ENCODE measurements around the gene CFAP100.

Gene CFAP100

GRCh38 chr3:126484662-126485061 is 90.0 kb downstream of the CFAP100 start:
- DNase-seq (ENCODE audit: low read depth): no peak
- TF ChIP-seq, protein P1, sequence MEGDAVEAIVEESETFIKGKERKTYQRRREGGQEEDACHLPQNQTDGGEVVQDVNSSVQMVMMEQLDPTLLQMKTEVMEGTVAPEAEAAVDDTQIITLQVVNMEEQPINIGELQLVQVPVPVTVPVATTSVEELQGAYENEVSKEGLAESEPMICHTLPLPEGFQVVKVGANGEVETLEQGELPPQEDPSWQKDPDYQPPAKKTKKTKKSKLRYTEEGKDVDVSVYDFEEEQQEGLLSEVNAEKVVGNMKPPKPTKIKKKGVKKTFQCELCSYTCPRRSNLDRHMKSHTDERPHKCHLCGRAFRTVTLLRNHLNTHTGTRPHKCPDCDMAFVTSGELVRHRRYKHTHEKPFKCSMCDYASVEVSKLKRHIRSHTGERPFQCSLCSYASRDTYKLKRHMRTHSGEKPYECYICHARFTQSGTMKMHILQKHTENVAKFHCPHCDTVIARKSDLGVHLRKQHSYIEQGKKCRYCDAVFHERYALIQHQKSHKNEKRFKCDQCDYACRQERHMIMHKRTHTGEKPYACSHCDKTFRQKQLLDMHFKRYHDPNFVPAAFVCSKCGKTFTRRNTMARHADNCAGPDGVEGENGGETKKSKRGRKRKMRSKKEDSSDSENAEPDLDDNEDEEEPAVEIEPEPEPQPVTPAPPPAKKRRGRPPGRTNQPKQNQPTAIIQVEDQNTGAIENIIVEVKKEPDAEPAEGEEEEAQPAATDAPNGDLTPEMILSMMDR (IDR thresholded peaks at IDR 0.05; ENCODE audit: low read length, missing control alignments): no peak
- H3K4me3 ChIP-seq (replicated peaks; ENCODE audit: low read depth, low read length): no peak overlapping the region

DNA sequence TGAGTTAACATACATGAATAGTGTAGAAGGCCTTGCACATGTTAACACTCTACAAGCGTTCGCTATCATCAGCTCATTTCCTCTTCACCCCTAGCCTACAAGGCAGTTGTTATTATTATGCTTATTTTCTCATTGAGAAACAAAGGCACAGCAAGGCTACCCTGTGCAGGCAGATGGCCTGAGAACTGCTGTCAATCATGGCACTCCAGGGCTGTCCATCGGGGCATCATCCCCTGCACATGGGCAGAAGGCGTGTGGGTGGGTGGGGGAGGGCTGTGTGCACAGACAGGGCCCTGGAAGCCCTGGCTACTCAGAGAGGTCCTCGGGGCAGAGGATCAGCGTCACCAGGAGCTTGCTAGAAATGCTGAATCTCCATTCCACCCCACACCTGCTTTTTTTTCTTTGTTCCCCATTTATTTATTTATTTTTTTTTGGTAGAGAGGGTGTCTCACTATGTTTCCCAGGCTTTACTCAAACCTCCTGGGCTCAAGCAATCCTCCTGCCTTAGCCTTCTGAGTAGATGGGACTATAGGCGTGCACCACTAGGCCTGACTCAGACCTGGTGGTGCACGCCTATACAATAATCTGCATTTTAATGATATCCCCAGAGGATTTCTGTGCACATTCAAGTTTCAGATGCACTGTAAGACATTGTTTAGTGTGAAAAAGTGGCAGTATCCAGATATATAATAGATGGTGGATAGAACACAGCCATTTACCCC is 90.6 kb downstream of the CFAP100 start:
- TF ChIP-seq, protein P1 (IDR thresholded peaks at IDR 0.05; ENCODE audit: low read length, missing control alignments): no peak
- DNase-seq (ENCODE audit: low read depth): no peak
- no peak overlapping the region for H3K4me3 ChIP-seq (replicated peaks; ENCODE audit: low read depth, low read length)

DNA sequence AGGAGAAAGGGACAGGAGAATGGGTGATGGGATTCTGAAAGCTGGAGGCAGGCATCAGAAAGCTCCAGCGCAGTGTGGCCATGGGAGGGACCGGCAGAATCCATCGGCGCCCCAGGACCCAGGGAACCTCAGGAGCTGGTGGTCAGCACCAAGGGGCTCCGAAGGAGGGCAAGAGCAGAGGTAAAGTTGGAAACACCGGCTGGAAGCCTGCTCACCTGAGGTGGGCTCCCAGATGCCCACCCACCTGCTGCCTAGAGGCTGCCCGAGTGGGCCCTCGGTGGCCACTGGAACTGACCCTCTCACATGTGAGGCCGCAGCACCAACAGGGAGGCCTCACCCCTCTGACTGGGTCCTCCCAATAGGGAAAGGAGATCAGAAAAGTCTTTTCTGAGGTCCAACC is 91.2 kb downstream of the CFAP100 start:
- no peak overlapping the region for H3K4me3 ChIP-seq (replicated peaks; ENCODE audit: low read depth, low read length)
- TF ChIP-seq, protein P1 (IDR thresholded peaks at IDR 0.05; ENCODE audit: low read length, missing control alignments): no peak
- no peak for DNase-seq (ENCODE audit: low read depth)

Measured in fibroblast of pulmonary artery (primary cell).